GM12878 (cell line): ENCODE data around the gene WASHC2A. TPM values are rescaled to one million over a fixed set of nuclear protein-coding genes. Genes with fewer than 3 reads are reported as not detected.
"Not testable (repeated sequence)": the region's sequence is repeated elsewhere in the genome, so short reads cannot be mapped to it uniquely, and the experiment has no call there.

Experiments used
- ATAC-seq: fragments of 200-7000 bp; cut with Tn5 transposase; 3 replicates; pipeline ENCODE4 v1.9.1; 2020; ENCODE audit warnings: mild to moderate bottlenecking, moderate library complexity
- BruUV-seq: library from RNA; stranded (reverse); fragments of 400-500 nt; replicated peaks from 2 replicates; lab custom pipeline; 2021; lab: Mats Ljungman, UMichigan
- CTCF ChIA-PET: fragments of 300-600 bp; sonication (Branson Sonifier 250); formaldehyde crosslinking; extraction: SDS; loops from one replicate; lab custom pipeline; 2021; ENCODE audit warnings: inconsistent platforms; lab: Yijun Ruan, JAX
- POLR2A ChIA-PET: fragments of 350-600 bp; formaldehyde crosslinking; extraction: SDS; loops from one replicate; lab custom pipeline; 2021; ENCODE audit warnings: inconsistent platforms; lab: Charles Lee
- RAD21 ChIA-PET: fragments of 300-600 bp; sonication (Branson Sonifier 250); formaldehyde crosslinking; loops from one replicate; lab custom pipeline; 2023; ENCODE audit warnings: antibody characterized with exemption; ENCODE audit not compliant: unreplicated experiment; lab: Charles Lee
- SMC1A ChIA-PET: fragments of 300-600 bp; sonication (Branson Sonifier 250); formaldehyde crosslinking; loops from one replicate; lab custom pipeline; 2023; ENCODE audit not compliant: unreplicated experiment, uncharacterized antibody; lab: Charles Lee
- DNase-seq: peaks from one replicate; pipeline ENCODE4 v3.0.0-alpha.2; 2011; ENCODE audit warnings: low read depth, low spot score
- FAIRE-seq: peaks from 3 replicates; lab custom pipeline; 2011; peaks lifted over from hg19 to GRCh38; lab: Jason Lieb, UNC
- H2AFZ ChIP-seq: 2 replicates; pipeline ENCODE4 v1.6.0; 2011; ENCODE audit warnings: low read depth, low read length, control low read depth; ENCODE audit not compliant: control insufficient read depth
- H3K27ac ChIP-seq: 2 replicates; pipeline ENCODE4 v1.5.1; 2011; ENCODE audit warnings: control low read depth; ENCODE audit not compliant: control insufficient read depth, insufficient read depth
- H3K27me3 ChIP-seq, 2 experiments: replicated peaks in 1 of 2; 2 replicates each; pipeline versions ENCODE4 v1.6.0 to v1.6.1; 2011; ENCODE audit warnings: low read length in 1 of 2; ENCODE audit not compliant: control insufficient read depth in 2 of 2, insufficient read depth in 2 of 2
- H3K36me3 ChIP-seq, 2 experiments: 2 replicates each; pipeline ENCODE4 v1.5.1; 2011; ENCODE audit warnings: low read length in 1 of 2; ENCODE audit not compliant: control insufficient read depth in 2 of 2, insufficient read depth in 2 of 2
- H3K4me1 ChIP-seq: 2 replicates; pipeline ENCODE4 v1.6.1; 2011; ENCODE audit warnings: mild to moderate bottlenecking, low read length, moderate library complexity, mixed read lengths; ENCODE audit not compliant: control insufficient read depth, insufficient read depth
- H3K4me2 ChIP-seq: 2 replicates; pipeline ENCODE4 v1.6.0; 2011; ENCODE audit warnings: control low read depth; ENCODE audit not compliant: control insufficient read depth, insufficient read depth
- H3K4me3 ChIP-seq: fragments of 200-600 bp; sonication (generic); 2 replicates; pipeline ENCODE4 v1.5.1; 2016
- H3K79me2 ChIP-seq: 2 replicates; pipeline ENCODE4 v1.6.0; 2011; ENCODE audit warnings: low read length; ENCODE audit not compliant: control insufficient read depth, insufficient read depth
- H3K9ac ChIP-seq: 2 replicates; pipeline ENCODE4 v1.8.0; 2011; ENCODE audit warnings: low read length, control low read depth, mixed read lengths; ENCODE audit not compliant: control insufficient read depth, insufficient read depth
- H3K9me3 ChIP-seq: replicated peaks from 3 replicates; pipeline ENCODE4 v1.5.1; 2011; ENCODE audit warnings: mild to moderate bottlenecking, low read length; ENCODE audit not compliant: control insufficient read depth, insufficient read depth
- H4K20me1 ChIP-seq: 2 replicates; pipeline ENCODE4 v1.6.0; 2011; ENCODE audit not compliant: control insufficient read depth, insufficient read depth
- WGBS: methylation state at CpG from one replicate; pipeline ENCODE4 v1.1.6; 2016; ENCODE audit warnings: low lambda C conversion rate; ENCODE audit not compliant: insufficient replicate concordance, insufficient coverage; ENCODE audit errors: missing lambda C conversion rate; 5-methylcytosine and 5-hydroxymethylcytosine counted together
- in situ Hi-C: fragments of 300-500 bp; cut with MboI; formaldehyde crosslinking; loops from 9 replicates; pipeline ENCODE4 v1.14.3; 2018; ENCODE audit warnings: mixed read lengths
- intact Hi-C: fragments of 100-400 bp; cut with micrococcal nuclease; formaldehyde crosslinking; loops from one replicate; pipeline ENCODE4 v1.14.2; 2022; ENCODE audit not compliant: unreplicated experiment
- polyA plus RNA-seq, 11 experiments: library from polyadenylated mRNA; depleted of rRNA in 4 of 11; unstranded in 6 of 11; stranded (reverse) in 5 of 11; fragments of >200 nt; fragmentation: Nextera tagmentation in 4 of 11; fragmentation: Illumina TruSeq in 1 of 11; extraction: Ambion mirVana in 4 of 11; extraction: Trizol in 1 of 11; gene quantifications; 1 replicate in 1 of 11; 2 replicates in 10 of 11; pipeline versions ENCODE4 v1.2.1 to v1.2.3, GENCODE V29; 2011 to 2016; ENCODE audit warnings: inconsistent platforms in 2 of 11, missing spikeins in 2 of 11, low read depth in 1 of 11
- total RNA-seq, 4 experiments: library from RNA; depleted of rRNA in 3 of 4; stranded (reverse); fragments of >200 nt in 3 of 4; fragmentation: Illumina TruSeq in 1 of 4; extraction: Trizol in 1 of 4; gene quantifications; 2 replicates each; pipeline versions ENCODE4 v1.2.1 to v1.2.3, GENCODE V29; 2013 to 2021

Gene WASHC2A
- total and polyA plus RNA-seq, 10 of the 15 experiments (the other 5 are each of a cell fraction or from before 2014, with no cell fraction given): 3.7 to 30.3 (median 23.6) TPM

- in situ Hi-C loops, RAD21 ChIA-PET, FAIRE-seq: not testable (repeated sequence)
These were observed 63.7 kb downstream of the WASHC2A start for GRCh38 chr10:50131245-50131965.

GRCh38 chr10:50132322-50132721 is 64.6 kb downstream of the WASHC2A start:
- CTCF ChIA-PET, H3K4me3 ChIP-seq, H3K27ac ChIP-seq, H3K27me3 ChIP-seq, H3K9ac ChIP-seq, in situ Hi-C loops, H3K36me3 ChIP-seq, H3K9me3 ChIP-seq, intact Hi-C loops, RAD21 ChIA-PET, H3K4me2 ChIP-seq, H3K4me1 ChIP-seq, H4K20me1 ChIP-seq, BruUV-seq, POLR2A ChIA-PET, H3K79me2 ChIP-seq, H2AFZ ChIP-seq, DNase-seq, SMC1A ChIA-PET, ATAC-seq, FAIRE-seq: not testable (repeated sequence)
- 98% methylated on average over 6 of the region's 6 CpGs for WGBS

More at GRCh38 chr10:50131245-50131965, 63.7 kb downstream of the WASHC2A start:
- H3K27me3 ChIP-seq, DNase-seq, BruUV-seq, SMC1A ChIA-PET, H3K4me2 ChIP-seq, H3K9me3 ChIP-seq, H3K36me3 ChIP-seq, H4K20me1 ChIP-seq, intact Hi-C loops, H3K27ac ChIP-seq, H3K4me3 ChIP-seq, H3K79me2 ChIP-seq, H3K4me1 ChIP-seq, H2AFZ ChIP-seq, H3K9ac ChIP-seq, CTCF ChIA-PET, POLR2A ChIA-PET, ATAC-seq: not testable (repeated sequence)
- 88% methylated on average over 7 of the region's 8 CpGs for WGBS

- in situ Hi-C loops, POLR2A ChIA-PET, intact Hi-C loops, H3K4me1 ChIP-seq, SMC1A ChIA-PET, H3K9me3 ChIP-seq, FAIRE-seq, RAD21 ChIA-PET, H2AFZ ChIP-seq, H3K79me2 ChIP-seq, H3K27ac ChIP-seq, H3K9ac ChIP-seq, ATAC-seq, DNase-seq, CTCF ChIA-PET, H3K36me3 ChIP-seq, H3K27me3 ChIP-seq, H3K4me2 ChIP-seq, H4K20me1 ChIP-seq, H3K4me3 ChIP-seq: not testable (repeated sequence)
- WGBS: 92% methylated on average over 3 of the region's 3 CpGs
- TSS peak; percentile 57 for BruUV-seq
These were observed 65.1 kb downstream of the WASHC2A start for GRCh38 chr10:50132841-50133240.

GRCh38 chr10:50143512-50144174 is 75.9 kb downstream of the WASHC2A start:
- DNase-seq, H4K20me1 ChIP-seq, H3K27ac ChIP-seq, POLR2A ChIA-PET, intact Hi-C loops, H3K79me2 ChIP-seq, RAD21 ChIA-PET, SMC1A ChIA-PET, H2AFZ ChIP-seq, H3K9ac ChIP-seq, CTCF ChIA-PET, in situ Hi-C loops, H3K9me3 ChIP-seq, H3K36me3 ChIP-seq, BruUV-seq, H3K27me3 ChIP-seq, FAIRE-seq, H3K4me3 ChIP-seq, H3K4me1 ChIP-seq, H3K4me2 ChIP-seq: not testable (repeated sequence)
- 62% methylated on average over 10 of the region's 10 CpGs for WGBS
- ATAC-seq: peak; percentile 25; the same call in 1 of the 3 replicates
